ENCODE data around the gene MFGE8. TPM values are rescaled to one million over a fixed set of nuclear protein-coding genes. Genes with fewer than 3 reads are reported as not detected.

MFGE8 gene
- total and polyA plus RNA-seq, 4 experiments from 2014 or later = 5.1 to 102 (median 52.9) TPM

DNA sequence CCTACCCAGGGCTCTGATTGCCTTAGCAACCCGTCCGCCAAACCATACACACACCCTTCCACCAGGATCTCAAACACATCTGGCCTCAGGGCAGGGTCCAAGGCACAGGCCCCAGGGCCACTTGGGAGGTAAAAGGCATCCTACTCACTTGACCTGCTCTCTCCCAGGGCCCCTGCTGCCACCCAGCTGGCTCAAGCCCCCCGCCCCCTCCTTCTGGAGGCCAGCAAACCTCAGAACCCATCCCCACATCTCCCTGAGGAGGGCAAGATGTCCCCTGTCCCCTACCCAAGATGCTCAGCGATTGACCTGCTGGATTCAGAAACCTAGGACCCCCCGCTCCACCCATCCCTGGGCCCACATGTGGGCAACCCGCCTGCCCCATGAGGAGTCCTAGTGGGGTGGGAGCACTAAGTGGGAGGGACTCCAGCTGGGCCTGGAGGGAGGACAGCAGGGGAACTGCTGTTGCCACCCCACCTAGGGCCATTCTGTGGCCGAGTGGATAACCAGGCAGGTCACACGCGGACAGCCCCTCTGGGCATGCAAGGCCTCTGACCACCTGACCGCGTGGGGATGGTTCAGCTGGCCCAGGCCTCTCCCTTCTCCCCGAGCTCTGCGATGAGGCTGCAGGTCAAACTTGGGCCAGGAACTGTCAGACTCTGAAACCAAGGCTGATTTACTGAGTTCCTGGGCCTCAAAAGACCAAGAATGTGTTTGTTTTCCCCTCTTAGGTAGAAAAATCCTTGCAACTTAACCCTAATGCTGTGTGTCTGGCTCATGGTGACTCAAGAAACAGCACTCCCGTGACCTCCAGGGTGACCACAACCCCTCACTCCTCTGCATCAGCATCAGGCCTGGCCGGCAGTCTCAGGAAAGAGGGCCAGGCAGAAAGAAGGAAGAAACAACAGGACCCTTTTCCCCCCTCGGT, 4.2 kb downstream of the MFGE8 start:
- Mint-ChIP-seq H3K4me1 (peaks cover 27 to 63% (median 40%) of the 10 kb centered on the region in 4 donors), H3K4me3 (no peak overlapping the region), H3K27ac (peak overlapping the region in 4 of 7 donors; percentile 4 to 73 (median 46)), H3K9me3 (no peaks in the 10 kb centered on the region), H3K27me3 (no peaks in the 10 kb centered on the region), H3K36me3 (peaks cover 7 to 8% of the 10 kb centered on the region in 2 donors)
- Histone ChIP-seq H3K9me3 (ENCODE audit: control insufficient read depth in 1 of 2, low read length in 2 of 2) (no peaks in the 10 kb centered on the region), H3K27me3 (ENCODE audit: insufficient read depth, low read length) (no peaks in the 10 kb centered on the region), H3K27ac (ENCODE audit: low read depth, low read length) (no peak overlapping the region), H3K4me3 (ENCODE audit: low read length in 2 of 2) (no peak overlapping the region), H3K4me1 (ENCODE audit: insufficient read depth, low read length) (peaks cover 32% of the 10 kb centered on the region), H3K36me3 (ENCODE audit: insufficient read depth, low read length) (peaks cover 8% of the 10 kb centered on the region)
- intact Hi-C loops (cut with micrococcal nuclease) = no loop called here
- ChIA-PET POLR2A (ENCODE audit: partially characterized antibody) (interaction anchor here (1.1 kb wide), 1 partner anchor 181 kb away, joined by 4 read pairs; no protein-coding TSS in a partner anchor), CTCF (ENCODE audit: partially characterized antibody) (interaction anchor here (1.1 to 7.1 kb wide), 3 partner anchors 15 to 110 kb away, joined by 4 to 171 read pairs (median 6); partner anchors contain the start of gene HAPLN3)
- no peak for DNase-seq

DNA sequence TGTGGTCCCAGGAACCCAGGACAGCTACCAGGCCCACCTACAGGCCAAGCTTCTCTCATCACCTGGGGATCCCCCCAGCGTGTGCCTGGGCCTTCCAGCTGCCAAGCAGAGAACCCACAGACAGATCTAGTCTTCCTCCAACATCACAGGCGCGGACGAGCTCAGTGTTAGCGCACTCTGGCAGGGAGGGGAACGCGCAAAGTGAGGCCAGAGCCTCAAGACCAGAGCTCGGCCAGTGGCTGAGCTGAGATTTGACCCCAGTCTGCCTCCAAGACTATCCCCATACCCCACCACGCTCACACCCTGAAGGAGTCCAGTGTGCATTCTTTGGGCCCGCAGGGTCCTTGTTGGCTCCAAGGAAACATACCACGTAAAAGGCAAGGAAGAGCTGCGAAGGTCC, 5.1 kb downstream of the MFGE8 start:
- Histone ChIP-seq H3K4me1 (ENCODE audit: insufficient read depth, low read length) (peaks cover 40% of the 10 kb centered on the region), H3K27ac (ENCODE audit: low read depth, low read length) (no peak overlapping the region), H3K4me3 (ENCODE audit: low read length in 2 of 2) (no peak overlapping the region), H3K27me3 (ENCODE audit: insufficient read depth, low read length) (no peaks in the 10 kb centered on the region), H3K36me3 (ENCODE audit: insufficient read depth, low read length) (peaks cover 8% of the 10 kb centered on the region), H3K9me3 (ENCODE audit: control insufficient read depth in 1 of 2, low read length in 2 of 2) (no peaks in the 10 kb centered on the region)
- Mint-ChIP-seq H3K36me3 (peaks cover 5 to 7% of the 10 kb centered on the region in 2 donors), H3K4me3 (peak overlapping the region in 1 of 8 donors; percentile 63), H3K27ac (peak overlapping the region in 6 of 7 donors; percentile 53 to 94 (median 86)), H3K27me3 (no peaks in the 10 kb centered on the region), H3K9me3 (no peaks in the 10 kb centered on the region), H3K4me1 (peaks cover 27 to 64% (median 42%) of the 10 kb centered on the region in 4 donors)
- no peak for DNase-seq
- ChIA-PET POLR2A (ENCODE audit: partially characterized antibody) (interaction anchor here (0.6 to 1.1 kb wide), 2 partner anchors 182 to 207 kb away, joined by 3 to 4 read pairs; no protein-coding TSS in a partner anchor), CTCF (ENCODE audit: partially characterized antibody) (interaction anchor here (1.0 to 7.1 kb wide), 4 partner anchors 14 to 270 kb away, joined by 4 to 171 read pairs (median 5); partner anchors contain the start of gene HAPLN3)
- intact Hi-C loops (cut with micrococcal nuclease) = no loop called here

DNA sequence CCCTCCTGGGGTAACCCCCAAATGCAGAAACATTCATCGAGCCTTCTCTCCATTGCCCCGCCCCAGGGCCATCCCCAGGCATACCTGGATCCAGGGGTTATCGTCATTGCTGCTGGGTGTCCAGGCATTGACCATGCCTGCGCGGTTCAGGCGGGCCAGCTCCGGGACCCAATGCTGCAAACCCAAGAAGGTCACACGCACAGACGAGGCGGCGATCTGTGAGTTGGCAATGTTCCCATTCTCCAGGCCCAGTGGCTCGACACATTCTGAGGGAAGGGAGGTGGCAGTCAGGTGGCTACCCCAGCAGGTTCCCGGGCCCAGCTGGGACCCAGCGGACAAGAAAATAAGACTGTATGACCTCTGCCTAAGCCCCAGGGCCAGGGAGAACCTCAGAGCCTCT, 6.1 kb downstream of the MFGE8 start:
- no peak for DNase-seq
- Histone ChIP-seq H3K36me3 (ENCODE audit: insufficient read depth, low read length) (peaks cover 8% of the 10 kb centered on the region), H3K27me3 (ENCODE audit: insufficient read depth, low read length) (no peaks in the 10 kb centered on the region), H3K27ac (ENCODE audit: low read depth, low read length) (no peak overlapping the region), H3K4me3 (ENCODE audit: low read length in 2 of 2) (no peak overlapping the region), H3K9me3 (ENCODE audit: control insufficient read depth in 1 of 2, low read length in 2 of 2) (no peaks in the 10 kb centered on the region), H3K4me1 (ENCODE audit: insufficient read depth, low read length) (peaks cover 43% of the 10 kb centered on the region)
- H3K27me3 Mint-ChIP-seq = no peaks in the 10 kb centered on the region
- POLR2A ChIA-PET (ENCODE audit: partially characterized antibody) = no interaction called here
- intact Hi-C loops (cut with micrococcal nuclease) = no loop called here
- CTCF ChIA-PET (ENCODE audit: partially characterized antibody) = interaction anchor here (5.9 to 7.1 kb wide), 2 partner anchors 13 to 113 kb away, joined by 106 to 171 read pairs; partner anchors contain the start of gene HAPLN3
- H3K4me1 Mint-ChIP-seq = peaks cover 28 to 70% (median 45%) of the 10 kb centered on the region in 4 donors
- H3K4me3 Mint-ChIP-seq = no peak overlapping the region
- peaks cover 5 to 7% of the 10 kb centered on the region in 2 donors for H3K36me3 Mint-ChIP-seq
- no peaks in the 10 kb centered on the region for H3K9me3 Mint-ChIP-seq
- H3K27ac Mint-ChIP-seq = peak overlapping the region in 5 of 7 donors; percentile 50 to 79 (median 75)

GRCh38 chr15:88906551-88906950, 6.6 kb downstream of the MFGE8 start:
- Mint-ChIP-seq H3K9me3 (no peaks in the 10 kb centered on the region), H3K27me3 (no peaks in the 10 kb centered on the region), H3K36me3 (peaks cover 8 to 10% of the 10 kb centered on the region in 2 donors), H3K4me1 (peaks cover 26 to 69% (median 45%) of the 10 kb centered on the region in 4 donors), H3K27ac (peak overlapping the region in 5 of 7 donors; percentile 50 to 98 (median 94)), H3K4me3 (no peak overlapping the region)
- H3K36me3 ChIP-seq (ENCODE audit: insufficient read depth, low read length) = peaks cover 8% of the 10 kb centered on the region
- no peak overlapping the region for H3K4me3 ChIP-seq (ENCODE audit: low read length in 2 of 2)
- POLR2A ChIA-PET (ENCODE audit: partially characterized antibody) = no interaction called here
- no peaks in the 10 kb centered on the region for H3K9me3 ChIP-seq (ENCODE audit: control insufficient read depth in 1 of 2, low read length in 2 of 2)
- intact Hi-C loops (cut with micrococcal nuclease) = no loop called here
- CTCF ChIA-PET (ENCODE audit: partially characterized antibody) = interaction anchor here (2.3 to 7.1 kb wide), 4 partner anchors 12 to 113 kb away, joined by 33 to 171 read pairs (median 82); partner anchors contain the start of gene HAPLN3
- peaks cover 38% of the 10 kb centered on the region for H3K4me1 ChIP-seq (ENCODE audit: insufficient read depth, low read length)
- H3K27me3 ChIP-seq (ENCODE audit: insufficient read depth, low read length) = no peaks in the 10 kb centered on the region
- DNase-seq = no peak
- H3K27ac ChIP-seq (ENCODE audit: low read depth, low read length) = no peak overlapping the region

DNA sequence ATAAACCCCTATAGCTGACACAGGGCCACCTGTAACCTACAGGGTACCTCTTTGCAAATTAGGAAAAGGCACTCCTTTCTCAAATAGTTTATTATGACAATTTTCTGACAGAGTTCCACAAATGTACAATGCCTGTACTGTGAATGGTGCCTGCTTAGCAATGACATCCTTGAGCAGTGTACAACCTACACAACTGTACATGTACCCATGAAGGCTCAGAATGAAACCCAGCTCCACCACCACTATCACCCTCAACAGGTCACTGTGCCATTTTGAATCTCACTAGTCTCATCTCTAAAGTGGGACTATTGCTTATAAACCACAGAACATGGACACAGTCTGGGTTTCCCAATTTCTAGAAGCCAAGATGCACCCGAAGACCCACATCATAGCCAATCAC, 7.0 kb downstream of the MFGE8 start:
- peaks cover 8% of the 10 kb centered on the region for H3K36me3 ChIP-seq (ENCODE audit: insufficient read depth, low read length)
- CTCF ChIA-PET (ENCODE audit: partially characterized antibody) = interaction anchor here (1.3 to 7.1 kb wide), 13 partner anchors 12 to 271 kb away, joined by 3 to 171 read pairs (median 33); partner anchors contain the start of genes ABHD2 and HAPLN3
- H3K4me1 ChIP-seq (ENCODE audit: insufficient read depth, low read length) = peaks cover 38% of the 10 kb centered on the region
- H3K27ac ChIP-seq (ENCODE audit: low read depth, low read length) = no peak overlapping the region
- DNase-seq = no peak
- intact Hi-C loops (cut with micrococcal nuclease) = no loop called here
- no peaks in the 10 kb centered on the region for H3K9me3 ChIP-seq (ENCODE audit: control insufficient read depth in 1 of 2, low read length in 2 of 2)
- H3K4me3 Mint-ChIP-seq = no peak overlapping the region
- POLR2A ChIA-PET (ENCODE audit: partially characterized antibody) = interaction anchor here (1.9 to 3.8 kb wide), 2 partner anchors 12 to 268 kb away, joined by 11 to 78 read pairs; partner anchors contain the start of genes HAPLN3 and ISG20
- no peaks in the 10 kb centered on the region for H3K9me3 Mint-ChIP-seq
- H3K27ac Mint-ChIP-seq = peak overlapping the region; percentile 94 to 98 (median 96)
- H3K27me3 Mint-ChIP-seq = no peaks in the 10 kb centered on the region
- no peak overlapping the region for H3K4me3 ChIP-seq (ENCODE audit: low read length in 2 of 2)
- no peaks in the 10 kb centered on the region for H3K27me3 ChIP-seq (ENCODE audit: insufficient read depth, low read length)
- peaks cover 26 to 72% (median 46%) of the 10 kb centered on the region in 4 donors for H3K4me1 Mint-ChIP-seq
- peaks cover 9 to 10% of the 10 kb centered on the region in 2 donors for H3K36me3 Mint-ChIP-seq

DNA sequence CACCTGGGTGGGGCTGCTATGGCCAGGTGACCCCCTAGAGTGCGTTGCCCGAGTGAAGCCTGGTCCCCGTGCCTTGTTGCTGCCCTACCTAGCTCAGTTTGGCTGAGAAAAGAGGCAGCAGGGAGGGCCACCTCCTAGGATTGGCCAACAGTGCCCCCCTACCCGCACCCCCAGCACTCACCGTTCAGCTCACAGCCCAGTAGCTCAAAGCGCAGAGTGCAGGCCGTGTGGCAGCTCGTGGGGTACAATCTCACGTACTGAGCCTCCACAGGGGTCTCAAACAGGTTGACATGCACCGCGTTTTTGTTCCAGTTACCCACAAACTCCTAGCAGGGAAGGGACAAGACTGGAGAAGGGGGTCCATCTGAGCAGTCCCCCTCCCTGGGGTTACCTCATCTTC, 7.6 kb downstream of the MFGE8 start:
- H3K27ac Mint-ChIP-seq = peak overlapping the region; percentile 94 to 98 (median 96)
- peaks cover 10 to 11% of the 10 kb centered on the region in 2 donors for H3K36me3 Mint-ChIP-seq
- ChIA-PET CTCF (ENCODE audit: partially characterized antibody) (interaction anchor here (0.7 to 7.1 kb wide), 36 partner anchors 10 to 301 kb away, joined by 3 to 171 read pairs (median 8); partner anchors contain the start of genes ABHD2, HAPLN3, ISG20 and MFGE8), POLR2A (ENCODE audit: partially characterized antibody) (interaction anchor here (0.8 to 3.8 kb wide), 9 partner anchors 8 to 284 kb away, joined by 3 to 78 read pairs (median 4); partner anchors contain the start of genes AEN, HAPLN3, ISG20 and MFGE8)
- H3K27me3 ChIP-seq (ENCODE audit: insufficient read depth, low read length) = no peaks in the 10 kb centered on the region
- no peaks in the 10 kb centered on the region for H3K9me3 ChIP-seq (ENCODE audit: control insufficient read depth in 1 of 2, low read length in 2 of 2)
- intact Hi-C loops (cut with micrococcal nuclease) = loop anchor here (2.0 kb wide), 2 partner anchors 223 to 283 kb away; no protein-coding TSS in a partner anchor
- peak overlapping the region; percentile 41 for H3K27ac ChIP-seq (ENCODE audit: low read depth, low read length)
- H3K27me3 Mint-ChIP-seq = no peaks in the 10 kb centered on the region
- H3K4me1 Mint-ChIP-seq = peaks cover 27 to 72% (median 51%) of the 10 kb centered on the region in 4 donors
- H3K9me3 Mint-ChIP-seq = no peaks in the 10 kb centered on the region
- no peak overlapping the region for H3K4me3 ChIP-seq (ENCODE audit: low read length in 2 of 2)
- no peak overlapping the region for H3K4me3 Mint-ChIP-seq
- H3K4me1 ChIP-seq (ENCODE audit: insufficient read depth, low read length) = peaks cover 38% of the 10 kb centered on the region
- H3K36me3 ChIP-seq (ENCODE audit: insufficient read depth, low read length) = peaks cover 8% of the 10 kb centered on the region
- no peak for DNase-seq
